ENCODE measurements around the gene RASA4B.

Gene RASA4B

GRCh38 chr7:102454468-102454867, 63.1 kb downstream of the RASA4B start:
- DNase-seq (ENCODE audit: low read depth in 1 of 2, low spot score in 1 of 2), result no peak

- DNase-seq (ENCODE audit: low read depth in 1 of 2, low spot score in 1 of 2), result no peak
These were observed 64.3 kb downstream of the RASA4B start for GRCh38 chr7:102453319-102453718.

GRCh38 chr7:102452451-102452850, 65.1 kb downstream of the RASA4B start:
- no peak for DNase-seq (ENCODE audit: low read depth in 1 of 2, low spot score in 1 of 2)

- no peak for DNase-seq (ENCODE audit: low read depth in 1 of 2, low spot score in 1 of 2)
These were observed 66.1 kb downstream of the RASA4B start for GRCh38 chr7:102451371-102452054.

- DNase-seq (ENCODE audit: low read depth in 1 of 2, low spot score in 1 of 2), result no peak
These were observed 67.3 kb downstream of the RASA4B start for GRCh38 chr7:102450242-102450641.

- no peak for DNase-seq (ENCODE audit: low read depth in 1 of 2, low spot score in 1 of 2)
These were observed 68.4 kb downstream of the RASA4B start for GRCh38 chr7:102449136-102449535.

GRCh38 chr7:102447311-102447710, 70.3 kb downstream of the RASA4B start:
- no peak for DNase-seq (ENCODE audit: low read depth in 1 of 2, low spot score in 1 of 2)

GRCh38 chr7:102446387-102447156, 71.0 kb downstream of the RASA4B start:
- no peak for DNase-seq (ENCODE audit: low read depth in 1 of 2, low spot score in 1 of 2)

- no peak for DNase-seq (ENCODE audit: low read depth in 1 of 2, low spot score in 1 of 2)
These were observed 71.9 kb downstream of the RASA4B start for GRCh38 chr7:102445674-102446071.

- DNase-seq (ENCODE audit: low read depth in 1 of 2, low spot score in 1 of 2), result no peak
These were observed 72.5 kb downstream of the RASA4B start for GRCh38 chr7:102444961-102445673.

GRCh38 chr7:102439963-102440795, 77.4 kb downstream of the RASA4B start:
- no peak for DNase-seq (ENCODE audit: low read depth in 1 of 2, low spot score in 1 of 2)

GRCh38 chr7:102436118-102436517, 81.5 kb downstream of the RASA4B start:
- no peak for DNase-seq (ENCODE audit: low read depth in 1 of 2, low spot score in 1 of 2)

GRCh38 chr7:102434039-102434486, 83.5 kb downstream of the RASA4B start:
- no peak for DNase-seq (ENCODE audit: low read depth in 1 of 2, low spot score in 1 of 2)

GRCh38 chr7:102433219-102434038, 84.1 kb downstream of the RASA4B start, which contains the start of gene ORAI2:
TSS of gene ORAI2 (plus strand) at chr7:102433575. CDS start at chr7:102438957, 5,382 bp downstream.
- peak; percentile 70 to 76 for DNase-seq (ENCODE audit: low read depth in 1 of 2, low spot score in 1 of 2)
